Measurements from ENCODE around the gene CCT2.
"Not testable (repeated sequence)": the region's sequence is repeated elsewhere in the genome, so short reads cannot be mapped to it uniquely, and the experiment has no call there.

The CCT2 gene

GRCh38 chr12:69589082-69589481, 3.8 kb downstream of the CCT2 start:
- no peak for DNase-seq

- DNase-seq: no peak
These were observed 10.4 kb downstream of the CCT2 start for GRCh38 chr12:69595689-69596088.

- DNase-seq: no peak
These were observed 13.0 kb downstream of the CCT2 start for GRCh38 chr12:69598174-69598753.

- no peak for DNase-seq
These were observed 15.5 kb downstream of the CCT2 start for GRCh38 chr12:69600804-69601203.

- no peak for DNase-seq
These were observed 16.9 kb downstream of the CCT2 start for GRCh38 chr12:69601962-69602685.

GRCh38 chr12:69602954-69603353, 17.7 kb downstream of the CCT2 start:
- no peak for DNase-seq

GRCh38 chr12:69603556-69603955, 18.3 kb downstream of the CCT2 start:
- DNase-seq: not testable (repeated sequence)

GRCh38 chr12:69604275-69604674, 19.0 kb downstream of the CCT2 start:
- not testable (repeated sequence) for DNase-seq

- DNase-seq: no peak
These were observed 22.9 kb downstream of the CCT2 start for GRCh38 chr12:69608114-69608513.

GRCh38 chr12:69610126-69610525, 24.9 kb downstream of the CCT2 start:
- DNase-seq: no peak

- no peak for DNase-seq
These were observed 25.5 kb downstream of the CCT2 start, which contains the start of gene LRRC10 for GRCh38 chr12:69610729-69611128. Gene LRRC10, minus strand, starts transcription at chr12:69610907. Its CDS starts 69 bp downstream, at chr12:69610838.

- DNase-seq: no peak
These were observed 28.1 kb downstream of the CCT2 start for GRCh38 chr12:69613351-69613750.

- DNase-seq: peak in 1 of 2 donors; percentile 6
These were observed 30.8 kb downstream of the CCT2 start for GRCh38 chr12:69616025-69616424.

- DNase-seq: no peak
These were observed 33.8 kb downstream of the CCT2 start for GRCh38 chr12:69619050-69619449.

GRCh38 chr12:69620077-69620476, 34.8 kb downstream of the CCT2 start:
- no peak for DNase-seq

- no peak for DNase-seq
These were observed 35.7 kb downstream of the CCT2 start for GRCh38 chr12:69620921-69621320.

- DNase-seq: no peak
These were observed 36.3 kb downstream of the CCT2 start for GRCh38 chr12:69621551-69621950.

GRCh38 chr12:69623970-69624369, 38.7 kb downstream of the CCT2 start:
- DNase-seq: no peak

GRCh38 chr12:69627501-69627900, 42.2 kb downstream of the CCT2 start:
- no peak for DNase-seq

GRCh38 chr12:69630191-69630590, 44.9 kb downstream of the CCT2 start:
- DNase-seq: no peak

- DNase-seq: no peak
These were observed 47.8 kb downstream of the CCT2 start for GRCh38 chr12:69633061-69633460.

- DNase-seq: peak; percentile 62 to 64
These were observed 54.2 kb downstream of the CCT2 start for GRCh38 chr12:69639400-69640016.

GRCh38 chr12:69641546-69641945, 56.3 kb downstream of the CCT2 start:
- no peak for DNase-seq

- DNase-seq: no peak
These were observed 57.3 kb downstream of the CCT2 start for GRCh38 chr12:69642531-69642930.
